ENCODE results near the gene MS4A4A. TPM values are rescaled to one million over a fixed set of nuclear protein-coding genes. Genes with fewer than 3 reads are reported as not detected.
"Not testable (repeated sequence)": the region's sequence is repeated elsewhere in the genome, so short reads cannot be mapped to it uniquely, and the experiment has no call there.

MS4A4A gene
- total RNA-seq, 4 donors from 2014 or later, result 12.3 to 64.6 (median 19.3) TPM

DNA sequence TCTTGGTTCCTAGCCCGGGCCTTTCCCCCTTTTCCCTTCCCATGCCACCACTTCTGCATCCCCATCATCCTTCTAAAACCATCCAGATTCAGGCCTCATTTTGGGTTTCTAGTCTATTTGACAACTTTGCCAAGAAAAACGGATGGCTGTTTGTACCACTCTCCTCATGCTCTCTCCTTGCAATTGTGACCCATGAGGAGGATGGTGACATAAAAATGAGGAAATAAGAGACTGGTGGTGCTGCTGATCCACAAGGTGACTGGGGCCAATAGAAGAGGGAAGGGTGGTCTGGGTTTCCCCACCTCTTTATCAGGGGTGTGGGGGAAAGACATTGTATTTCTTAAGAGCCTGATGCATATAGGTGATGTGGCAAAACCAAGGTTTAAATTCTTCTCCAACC lies 1.0 kb downstream of the MS4A4A start:
- 34% methylated on average over 2 of the region's 2 CpGs for WGBS
- TF ChIP-seq POLR2AphosphoS5 (IDR thresholded peaks at IDR 0.05) (no peak), POLR2A (IDR thresholded peaks at IDR 0.05; ENCODE audit: low read depth) (no peak), EP300 (IDR thresholded peaks at IDR 0.05) (no peak)
- TF ChIP-seq, protein P1, sequence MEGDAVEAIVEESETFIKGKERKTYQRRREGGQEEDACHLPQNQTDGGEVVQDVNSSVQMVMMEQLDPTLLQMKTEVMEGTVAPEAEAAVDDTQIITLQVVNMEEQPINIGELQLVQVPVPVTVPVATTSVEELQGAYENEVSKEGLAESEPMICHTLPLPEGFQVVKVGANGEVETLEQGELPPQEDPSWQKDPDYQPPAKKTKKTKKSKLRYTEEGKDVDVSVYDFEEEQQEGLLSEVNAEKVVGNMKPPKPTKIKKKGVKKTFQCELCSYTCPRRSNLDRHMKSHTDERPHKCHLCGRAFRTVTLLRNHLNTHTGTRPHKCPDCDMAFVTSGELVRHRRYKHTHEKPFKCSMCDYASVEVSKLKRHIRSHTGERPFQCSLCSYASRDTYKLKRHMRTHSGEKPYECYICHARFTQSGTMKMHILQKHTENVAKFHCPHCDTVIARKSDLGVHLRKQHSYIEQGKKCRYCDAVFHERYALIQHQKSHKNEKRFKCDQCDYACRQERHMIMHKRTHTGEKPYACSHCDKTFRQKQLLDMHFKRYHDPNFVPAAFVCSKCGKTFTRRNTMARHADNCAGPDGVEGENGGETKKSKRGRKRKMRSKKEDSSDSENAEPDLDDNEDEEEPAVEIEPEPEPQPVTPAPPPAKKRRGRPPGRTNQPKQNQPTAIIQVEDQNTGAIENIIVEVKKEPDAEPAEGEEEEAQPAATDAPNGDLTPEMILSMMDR (IDR thresholded peaks at IDR 0.05), result no peak
- Histone ChIP-seq H3K36me3 (no peaks in the 10 kb centered on the region), H3K4me1 (no peaks in the 10 kb centered on the region), H3K27me3 (no peaks in the 10 kb centered on the region), H3K9me3 (no peaks in the 10 kb centered on the region), H3K4me3 (peak overlapping the region; percentile 12 to 37 (median 24)), H3K27ac (replicated peaks in 1 of 4) (peak overlapping the region in 3 of 4 donors; percentile 5 to 23 (median 18))
- no peak for DNase-seq (ENCODE audit: extremely low spot score)
- intact Hi-C loops (cut with DNase I), result no loop called here

DNA sequence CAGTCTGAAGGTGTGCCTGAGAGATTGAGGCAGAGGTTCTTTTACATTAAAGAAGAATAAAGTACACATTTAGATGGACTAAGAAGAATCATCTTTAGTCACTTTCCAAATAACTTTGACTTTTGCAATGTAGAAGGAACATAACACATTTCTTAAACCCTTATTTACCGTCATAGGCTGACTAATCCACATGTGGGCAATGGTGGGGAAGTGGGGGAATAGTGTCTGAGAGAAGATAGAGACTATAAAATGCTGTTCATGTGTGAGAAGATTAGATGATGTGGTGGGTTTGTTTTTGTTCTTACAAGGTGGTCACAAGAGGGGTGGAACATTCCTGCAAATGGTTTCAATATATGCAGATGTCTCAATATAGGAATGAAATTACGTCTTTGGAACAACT lies 1.8 kb downstream of the MS4A4A start:
- TF ChIP-seq EP300 (IDR thresholded peaks at IDR 0.05), result no peak
- TF ChIP-seq POLR2AphosphoS5 (IDR thresholded peaks at IDR 0.05), result no peak
- TF ChIP-seq POLR2A (IDR thresholded peaks at IDR 0.05; ENCODE audit: low read depth), result no peak
- TF ChIP-seq, protein P1 (IDR thresholded peaks at IDR 0.05), result no peak
- Histone ChIP-seq H3K4me3 (peak overlapping the region in 3 of 4 donors; percentile 1 to 37 (median 12)), H3K9me3 (no peaks in the 10 kb centered on the region)

DNA sequence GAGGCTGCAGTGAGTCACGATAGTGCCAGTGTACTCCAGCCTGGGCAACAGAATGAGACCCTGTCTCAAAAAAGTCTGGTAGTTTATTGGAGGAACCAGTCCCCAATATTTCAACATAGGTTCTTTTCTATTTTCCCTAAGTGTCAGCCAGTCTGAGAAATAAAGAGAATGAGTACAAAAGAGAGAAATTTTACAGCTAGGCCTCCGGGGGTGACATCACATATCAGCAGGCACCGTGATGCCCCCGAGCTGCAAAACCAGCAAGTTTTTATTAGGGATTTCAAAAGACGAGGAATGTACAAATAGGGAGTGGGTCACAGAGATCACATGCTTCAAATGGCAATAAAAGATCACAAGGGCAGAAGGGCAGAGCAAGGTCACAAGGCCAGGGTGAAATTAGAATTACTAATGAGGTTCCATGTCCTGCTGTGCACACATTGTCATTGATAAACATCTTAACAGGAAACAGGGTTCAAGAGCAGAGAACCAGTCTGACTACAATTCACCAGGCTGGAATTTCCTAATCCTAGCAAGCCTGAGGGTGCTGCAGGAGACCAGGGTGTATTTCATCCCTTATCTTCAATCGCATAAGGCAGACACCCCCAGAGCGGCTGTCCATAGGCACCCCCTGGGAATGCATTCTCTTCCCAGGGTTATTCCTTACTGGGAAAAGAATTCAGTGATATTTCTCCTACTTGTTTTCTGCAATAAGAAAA lies 5.1 kb downstream of the MS4A4A start:
- H3K9me3 ChIP-seq; H3K27ac ChIP-seq (replicated peaks in 1 of 4); H3K36me3 ChIP-seq; DNase-seq (ENCODE audit: extremely low spot score); H3K4me3 ChIP-seq; H3K4me1 ChIP-seq; H3K27me3 ChIP-seq; intact Hi-C loops (cut with DNase I): not testable (repeated sequence)
- WGBS, result 72% methylated on average over 7 of the region's 7 CpGs

More for the DNA sequence above, 1.8 kb downstream of the MS4A4A start:
- H3K27ac ChIP-seq (replicated peaks in 1 of 4), result peak overlapping the region in 1 of 4 donors; percentile 28
- no peaks in the 10 kb centered on the region for H3K4me1 ChIP-seq
- WGBS, result 76% methylated on average over 2 of the region's 2 CpGs
- H3K27me3 ChIP-seq, result no peaks in the 10 kb centered on the region
- no peaks in the 10 kb centered on the region for H3K36me3 ChIP-seq
- DNase-seq (ENCODE audit: extremely low spot score), result no peak
- intact Hi-C loops (cut with DNase I), result no loop called here

DNA sequence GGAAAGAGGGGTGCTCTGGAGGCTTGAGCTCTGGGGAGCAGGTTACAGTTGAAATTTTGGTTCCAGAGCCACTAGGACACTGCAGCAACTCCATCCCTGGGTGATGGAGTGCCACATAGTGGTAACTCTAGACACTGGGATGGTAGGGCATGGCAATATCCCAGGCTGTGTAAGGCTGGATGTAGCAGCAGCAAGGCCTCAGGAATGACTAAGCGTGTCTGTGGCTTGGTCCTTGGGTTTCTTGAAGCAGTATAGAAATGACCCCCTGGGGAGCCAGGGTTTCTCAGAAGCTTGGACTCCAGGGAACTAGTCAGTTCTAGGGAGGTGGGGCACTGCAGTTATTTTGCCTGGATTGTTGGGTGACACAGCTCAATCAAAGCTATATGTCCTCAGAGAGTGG lies 8.1 kb downstream of the MS4A4A start:
- H3K9me3 ChIP-seq, result peaks cover 0 to 9% (median 4%) of the 10 kb centered on the region in 4 donors
- H3K36me3 ChIP-seq, result no peaks in the 10 kb centered on the region
- TF ChIP-seq POLR2A (IDR thresholded peaks at IDR 0.05; ENCODE audit: low read depth) (no peak), EP300 (IDR thresholded peaks at IDR 0.05) (no peak), POLR2AphosphoS5 (IDR thresholded peaks at IDR 0.05) (no peak)
- TF ChIP-seq, protein P1 (IDR thresholded peaks at IDR 0.05), result no peak
- intact Hi-C loops (cut with DNase I), result no loop called here
- H3K27me3 ChIP-seq, result no peaks in the 10 kb centered on the region
- H3K4me3 ChIP-seq, result no peak overlapping the region
- H3K27ac ChIP-seq (replicated peaks in 1 of 4), result no peak overlapping the region
- WGBS, result 100% methylated on average over 1 of the region's 1 CpG
- DNase-seq (ENCODE audit: extremely low spot score), result no peak
- H3K4me1 ChIP-seq, result no peaks in the 10 kb centered on the region

DNA sequence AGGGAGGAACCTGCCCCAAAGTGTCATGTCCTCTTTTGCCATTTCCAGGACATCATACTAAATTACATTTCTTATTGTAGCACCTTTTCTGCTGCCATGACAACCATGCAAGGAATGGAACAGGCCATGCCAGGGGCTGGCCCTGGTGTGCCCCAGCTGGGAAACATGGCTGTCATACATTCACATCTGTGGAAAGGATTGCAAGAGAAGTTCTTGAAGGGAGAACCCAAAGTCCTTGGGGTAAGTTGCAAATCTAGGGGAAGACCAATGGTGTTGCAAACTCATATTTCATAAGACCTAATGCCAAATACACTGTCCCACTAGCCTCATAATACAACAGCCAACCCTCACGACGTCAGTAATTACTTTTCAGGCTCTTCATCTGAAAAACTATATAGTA lies 11.7 kb downstream of the MS4A4A start:
- intact Hi-C loops (cut with DNase I), result no loop called here
- Histone ChIP-seq H3K27me3 (no peaks in the 10 kb centered on the region), H3K9me3 (peaks cover 0 to 9% (median 4%) of the 10 kb centered on the region in 4 donors), H3K27ac (replicated peaks in 1 of 4) (no peak overlapping the region), H3K36me3 (no peaks in the 10 kb centered on the region), H3K4me1 (no peaks in the 10 kb centered on the region), H3K4me3 (no peak overlapping the region)
- DNase-seq (ENCODE audit: extremely low spot score), result no peak
- TF ChIP-seq EP300 (IDR thresholded peaks at IDR 0.05) (no peak), POLR2AphosphoS5 (IDR thresholded peaks at IDR 0.05) (no peak), POLR2A (IDR thresholded peaks at IDR 0.05; ENCODE audit: low read depth) (no peak)
- TF ChIP-seq, protein P1 (IDR thresholded peaks at IDR 0.05), result no peak
- WGBS, result 78% methylated on average over 2 of the region's 2 CpGs

Data from esophagus muscularis mucosa (tissue), 4 donors.